ENCODE measurements around the gene CCR3. TPM values are rescaled to one million over a fixed set of nuclear protein-coding genes. Genes with fewer than 3 reads are reported as not detected.

Gene CCR3
- total and polyA plus RNA-seq, 7 donors, result 0.04 to 0.69 TPM; not detected in 5

GRCh38 chr3:46281551-46281950, 39.3 kb downstream of the CCR3 start:
- 93 to 99% methylated on average over 1 of the region's 1 CpG for WGBS, 2 donors
- no peak for DNase-seq

DNA sequence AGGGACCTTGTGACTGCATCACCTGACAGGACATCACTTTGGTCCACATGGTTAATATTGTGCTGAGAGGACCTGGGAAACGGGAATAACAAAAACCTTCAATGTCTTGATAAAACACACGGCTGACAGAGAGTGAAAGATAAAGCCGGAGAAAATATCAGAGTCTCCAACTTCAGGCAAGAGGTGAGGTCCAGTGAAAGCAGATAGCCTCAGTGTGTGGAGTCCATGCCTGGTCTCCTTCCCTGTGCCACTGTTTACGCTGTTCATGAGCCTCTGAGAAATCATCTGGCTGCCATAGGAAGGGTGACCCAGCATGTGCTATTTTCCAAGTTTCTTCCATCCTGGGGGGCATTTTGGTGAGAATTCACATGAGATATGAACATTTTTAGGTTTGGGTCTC, 39.8 kb downstream of the CCR3 start:
- WGBS, 2 donors, result 71 to 91% methylated on average over 4 of the region's 4 CpGs
- intact Hi-C loops (cut with DNase I), result no loop called here
- Histone ChIP-seq H3K27me3 (no peaks in the 10 kb centered on the region), H3K4me3 (no peak overlapping the region), H3K4me1 (no peaks in the 10 kb centered on the region), H3K9me3 (peaks cover 0 to 3% (median 1%) of the 10 kb centered on the region in 4 donors), H3K36me3 (no peaks in the 10 kb centered on the region), H3K27ac (no peak overlapping the region)
- TF ChIP-seq EP300 (IDR thresholded peaks at IDR 0.05), result no peak
- TF ChIP-seq POLR2AphosphoS5 (IDR thresholded peaks at IDR 0.05), result no peak
- TF ChIP-seq, protein P1, sequence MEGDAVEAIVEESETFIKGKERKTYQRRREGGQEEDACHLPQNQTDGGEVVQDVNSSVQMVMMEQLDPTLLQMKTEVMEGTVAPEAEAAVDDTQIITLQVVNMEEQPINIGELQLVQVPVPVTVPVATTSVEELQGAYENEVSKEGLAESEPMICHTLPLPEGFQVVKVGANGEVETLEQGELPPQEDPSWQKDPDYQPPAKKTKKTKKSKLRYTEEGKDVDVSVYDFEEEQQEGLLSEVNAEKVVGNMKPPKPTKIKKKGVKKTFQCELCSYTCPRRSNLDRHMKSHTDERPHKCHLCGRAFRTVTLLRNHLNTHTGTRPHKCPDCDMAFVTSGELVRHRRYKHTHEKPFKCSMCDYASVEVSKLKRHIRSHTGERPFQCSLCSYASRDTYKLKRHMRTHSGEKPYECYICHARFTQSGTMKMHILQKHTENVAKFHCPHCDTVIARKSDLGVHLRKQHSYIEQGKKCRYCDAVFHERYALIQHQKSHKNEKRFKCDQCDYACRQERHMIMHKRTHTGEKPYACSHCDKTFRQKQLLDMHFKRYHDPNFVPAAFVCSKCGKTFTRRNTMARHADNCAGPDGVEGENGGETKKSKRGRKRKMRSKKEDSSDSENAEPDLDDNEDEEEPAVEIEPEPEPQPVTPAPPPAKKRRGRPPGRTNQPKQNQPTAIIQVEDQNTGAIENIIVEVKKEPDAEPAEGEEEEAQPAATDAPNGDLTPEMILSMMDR (IDR thresholded peaks at IDR 0.05), result no peak
- no peak for TF ChIP-seq POLR2A (IDR thresholded peaks at IDR 0.05)
- no peak for DNase-seq

More at GRCh38 chr3:46281551-46281950, 39.3 kb downstream of the CCR3 start:
- H3K27ac ChIP-seq, result no peak overlapping the region
- TF ChIP-seq POLR2AphosphoS5 (IDR thresholded peaks at IDR 0.05), result no peak
- no peak for TF ChIP-seq POLR2A (IDR thresholded peaks at IDR 0.05)
- TF ChIP-seq EP300 (IDR thresholded peaks at IDR 0.05), result no peak
- TF ChIP-seq, protein P1 (IDR thresholded peaks at IDR 0.05), result no peak
- H3K27me3 ChIP-seq, result no peaks in the 10 kb centered on the region
- no peaks in the 10 kb centered on the region for H3K36me3 ChIP-seq
- no peaks in the 10 kb centered on the region for H3K4me1 ChIP-seq
- H3K4me3 ChIP-seq, result no peak overlapping the region
- intact Hi-C loops (cut with DNase I), result no loop called here
- peaks cover 0 to 3% (median 1%) of the 10 kb centered on the region in 4 donors for H3K9me3 ChIP-seq

GRCh38 chr3:46282696-46283095, 40.4 kb downstream of the CCR3 start:
- DNase-seq, result no peak
- no peak overlapping the region for H3K27ac ChIP-seq
- no peaks in the 10 kb centered on the region for H3K36me3 ChIP-seq
- no peak overlapping the region for H3K4me3 ChIP-seq
- no peaks in the 10 kb centered on the region for H3K4me1 ChIP-seq
- intact Hi-C loops (cut with DNase I), result no loop called here
- H3K9me3 ChIP-seq, result peaks cover 0 to 3% (median 1%) of the 10 kb centered on the region in 4 donors
- TF ChIP-seq POLR2AphosphoS5 (IDR thresholded peaks at IDR 0.05) (no peak), EP300 (IDR thresholded peaks at IDR 0.05) (no peak), POLR2A (IDR thresholded peaks at IDR 0.05) (no peak)
- TF ChIP-seq, protein P1 (IDR thresholded peaks at IDR 0.05), result no peak
- 79 to 86% methylated on average over 2 of the region's 2 CpGs for WGBS, 2 donors
- no peaks in the 10 kb centered on the region for H3K27me3 ChIP-seq

DNA sequence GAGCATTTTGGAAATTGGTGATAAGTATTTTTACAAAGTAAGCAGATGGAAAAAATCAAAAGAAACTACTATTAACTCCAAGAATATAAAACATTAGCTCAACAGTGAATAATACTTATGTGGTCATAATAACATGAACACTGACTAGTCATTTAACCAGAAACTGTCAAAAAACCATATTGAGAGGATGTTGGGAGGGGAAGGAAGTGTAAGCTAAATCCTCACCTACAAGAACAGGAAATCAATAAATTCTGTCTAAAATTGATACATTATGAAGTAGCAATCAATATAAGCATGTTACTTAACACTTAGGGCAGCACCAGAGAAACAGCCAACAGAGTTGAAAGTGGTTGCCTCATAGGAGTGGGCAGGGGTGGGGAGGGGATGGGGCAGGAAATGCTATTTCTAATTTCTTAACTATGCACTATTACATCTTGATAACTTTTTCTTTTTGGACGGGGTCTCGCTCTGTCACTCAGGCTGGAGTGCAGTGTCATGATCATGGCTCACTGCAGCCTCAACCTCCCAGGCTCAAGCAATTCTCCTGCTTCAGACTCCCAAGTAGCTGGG, 41.7 kb downstream of the CCR3 start:
- Histone ChIP-seq H3K27me3 (no peaks in the 10 kb centered on the region), H3K9me3 (peaks cover 0 to 3% (median 0%) of the 10 kb centered on the region in 4 donors), H3K4me3 (no peak overlapping the region), H3K4me1 (no peaks in the 10 kb centered on the region), H3K36me3 (no peaks in the 10 kb centered on the region), H3K27ac (no peak overlapping the region)
- WGBS, 2 donors, result 85 to 91% methylated on average over 2 of the region's 2 CpGs
- intact Hi-C loops (cut with DNase I), result no loop called here
- DNase-seq, result no peak
- no peak for TF ChIP-seq POLR2AphosphoS5 (IDR thresholded peaks at IDR 0.05)
- no peak for TF ChIP-seq POLR2A (IDR thresholded peaks at IDR 0.05)
- TF ChIP-seq, protein P1 (IDR thresholded peaks at IDR 0.05), result no peak
- no peak for TF ChIP-seq EP300 (IDR thresholded peaks at IDR 0.05)

Measured in sigmoid colon (tissue), 7 donors.